Stomach (tissue), 4 donors: ENCODE data around the gene TPCN1.

Experiments
- CTCF ChIP-seq, 7 experiments: fragments of 450-650 bp in 4 of 7; fragments of 200-600 bp in 3 of 7; sonication (generic) in 3 of 7; IDR thresholded peaks; one replicate each; pipeline ENCODE4 v1.5.1; 2016 to 2019; ENCODE audit warnings: antibody characterized with exemption in 7 of 7, control low read depth in 2 of 7, mild to moderate bottlenecking in 1 of 7
- EP300 ChIP-seq: sonication (generic); formaldehyde crosslinking; IDR thresholded peaks from one replicate; pipeline ENCODE4 v1.6.1; 2017; ENCODE audit warnings: antibody characterized with exemption

- no peak for TF ChIP-seq CTCF (IDR thresholded peaks at IDR 0.05)
- no peak for TF ChIP-seq EP300
Measured at GRCh38 chr12:113233967-113234366, 12.7 kb downstream of the TPCN1 start.
